DOHH2 (cell line): ENCODE results near the gene CDH12.

Source experiments
- H3F3A ChIP-seq: fragments of 200-600 bp; sonication (generic), shearing (Covaris generic); 2 replicates; pipeline ENCODE4 v1.6.0; 2016; ENCODE audit warnings: antibody characterized with exemption, mild to moderate bottlenecking; ENCODE audit not compliant: control insufficient read depth, insufficient read depth
- H3K27ac ChIP-seq: fragments of 200-600 bp; sonication (generic); 2 replicates; pipeline ENCODE4 v1.5.1; 2014; ENCODE audit warnings: low read depth, mild to moderate bottlenecking, low read length, moderate library complexity
- H3K27me3 ChIP-seq: fragments of 200-600 bp; sonication (generic); 2 replicates; pipeline ENCODE4 v1.6.1; 2014; ENCODE audit warnings: mild to moderate bottlenecking, low read length, mixed read lengths; ENCODE audit not compliant: control insufficient read depth
- H3K36me3 ChIP-seq: fragments of 200-600 bp; sonication (generic); 2 replicates; pipeline ENCODE4 v1.6.1; 2014; ENCODE audit warnings: mild to moderate bottlenecking, low read length, moderate library complexity, mixed read lengths; ENCODE audit not compliant: control insufficient read depth
- H3K4me1 ChIP-seq: fragments of 200-600 bp; sonication (generic); 2 replicates; pipeline ENCODE4 v1.6.1; 2014; ENCODE audit warnings: mild to moderate bottlenecking, low read length, mixed read lengths; ENCODE audit not compliant: control insufficient read depth
- H3K4me2 ChIP-seq: fragments of 200-600 bp; sonication (generic); 2 replicates; pipeline ENCODE4 v1.6.0; 2014; ENCODE audit warnings: mild to moderate bottlenecking, low read length, moderate library complexity
- H3K4me3 ChIP-seq: fragments of 200-600 bp; sonication (generic); 2 replicates; pipeline ENCODE4 v1.5.1; 2014; ENCODE audit warnings: mild to moderate bottlenecking, low read length, mixed read lengths
- H3K79me2 ChIP-seq: fragments of 200-600 bp; sonication (generic); 2 replicates; pipeline ENCODE4 v1.6.1; 2014; ENCODE audit warnings: mild to moderate bottlenecking, low read length, mixed read lengths; ENCODE audit not compliant: control insufficient read depth
- H3K9me2 ChIP-seq: fragments of 200-600 bp; sonication (generic); replicated peaks from 2 replicates; pipeline ENCODE4 v1.6.1; 2014; ENCODE audit warnings: mild to moderate bottlenecking, low read length, mixed read lengths; ENCODE audit not compliant: control insufficient read depth
- H3K9me3 ChIP-seq: fragments of 200-600 bp; sonication (generic); 2 replicates; pipeline ENCODE4 v1.6.1; 2014; ENCODE audit warnings: antibody characterized with exemption, low read length, mixed read lengths; ENCODE audit not compliant: control insufficient read depth, insufficient read depth
- H4K20me1 ChIP-seq: fragments of 200-600 bp; sonication (generic); 2 replicates; pipeline ENCODE4 v1.6.0; 2014; ENCODE audit warnings: low read depth, mild to moderate bottlenecking, antibody characterized with exemption, low read length, moderate library complexity; ENCODE audit not compliant: control insufficient read depth, insufficient read depth
- EZH2phosphoT487 ChIP-seq: fragments of 200-600 bp; sonication (generic); IDR thresholded peaks from 2 replicates; pipeline ENCODE4 v1.6.1; 2017; ENCODE audit warnings: borderline replicate concordance, mild to moderate bottlenecking, antibody characterized with exemption, low read length, moderate library complexity, mixed read lengths
- TF ChIP-seq, protein P1 (sequence below): fragments of 200-600 bp; sonication (generic); IDR thresholded peaks from one replicate; pipeline ENCODE4 v1.5.1; 2014; ENCODE audit warnings: antibody characterized with exemption, mild to moderate bottlenecking, low read depth, low read length; ENCODE audit not compliant: poor library complexity, severe bottlenecking

The CDH12 gene

DNA sequence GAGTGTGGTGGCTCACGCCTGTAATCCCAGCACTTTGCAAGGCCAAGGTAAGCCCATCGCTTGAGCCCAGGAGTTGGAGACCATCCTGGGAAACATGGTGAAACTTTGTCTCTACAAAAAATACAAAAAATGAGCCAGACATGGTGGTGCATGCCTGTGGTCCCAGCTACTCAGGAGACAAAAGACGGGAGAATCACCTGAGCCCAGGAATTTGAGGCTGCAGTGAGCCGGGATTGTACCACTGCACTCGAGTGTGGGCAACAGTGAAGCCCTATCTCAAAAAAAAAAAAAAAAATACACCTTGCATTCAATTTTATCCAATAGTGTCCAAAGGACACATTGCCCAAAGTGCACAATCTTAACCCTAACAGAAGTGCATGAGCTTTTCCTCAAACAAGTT lies 372.8 kb downstream of the CDH12 start:
- Histone ChIP-seq H3K9me2 (no peaks in the 10 kb centered on the region), H3K27me3 (no peaks in the 10 kb centered on the region), H3K27ac (no peak overlapping the region), H4K20me1 (no peaks in the 10 kb centered on the region), H3K36me3 (no peaks in the 10 kb centered on the region), H3K79me2 (no peaks in the 10 kb centered on the region), H3K4me1 (no peaks in the 10 kb centered on the region), H3K4me2 (no peak overlapping the region), H3K9me3 (no peaks in the 10 kb centered on the region), H3F3A (no peaks in the 10 kb centered on the region), H3K4me3 (no peak overlapping the region)
- TF ChIP-seq, protein P1, sequence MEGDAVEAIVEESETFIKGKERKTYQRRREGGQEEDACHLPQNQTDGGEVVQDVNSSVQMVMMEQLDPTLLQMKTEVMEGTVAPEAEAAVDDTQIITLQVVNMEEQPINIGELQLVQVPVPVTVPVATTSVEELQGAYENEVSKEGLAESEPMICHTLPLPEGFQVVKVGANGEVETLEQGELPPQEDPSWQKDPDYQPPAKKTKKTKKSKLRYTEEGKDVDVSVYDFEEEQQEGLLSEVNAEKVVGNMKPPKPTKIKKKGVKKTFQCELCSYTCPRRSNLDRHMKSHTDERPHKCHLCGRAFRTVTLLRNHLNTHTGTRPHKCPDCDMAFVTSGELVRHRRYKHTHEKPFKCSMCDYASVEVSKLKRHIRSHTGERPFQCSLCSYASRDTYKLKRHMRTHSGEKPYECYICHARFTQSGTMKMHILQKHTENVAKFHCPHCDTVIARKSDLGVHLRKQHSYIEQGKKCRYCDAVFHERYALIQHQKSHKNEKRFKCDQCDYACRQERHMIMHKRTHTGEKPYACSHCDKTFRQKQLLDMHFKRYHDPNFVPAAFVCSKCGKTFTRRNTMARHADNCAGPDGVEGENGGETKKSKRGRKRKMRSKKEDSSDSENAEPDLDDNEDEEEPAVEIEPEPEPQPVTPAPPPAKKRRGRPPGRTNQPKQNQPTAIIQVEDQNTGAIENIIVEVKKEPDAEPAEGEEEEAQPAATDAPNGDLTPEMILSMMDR = no peak
- no peak for TF ChIP-seq EZH2phosphoT487

DNA sequence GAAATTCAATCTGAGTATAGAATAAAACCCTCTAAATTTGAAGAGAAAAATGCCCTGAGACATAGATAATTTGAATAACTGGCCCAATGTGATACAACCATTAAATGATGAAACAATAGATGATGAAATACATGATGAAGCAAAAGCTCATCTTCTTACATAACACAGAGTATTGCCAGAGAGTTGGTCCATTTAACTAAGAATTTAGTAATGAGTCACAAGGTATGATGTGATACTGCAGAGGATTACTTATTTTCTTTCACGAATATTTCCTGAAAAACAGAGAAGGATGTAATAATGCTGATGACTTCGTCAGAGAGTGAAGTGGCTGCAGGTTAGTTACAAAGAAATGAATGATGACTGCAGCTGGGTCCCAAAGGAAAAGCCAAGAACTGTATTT lies 379.3 kb downstream of the CDH12 start:
- no peaks in the 10 kb centered on the region for H3K36me3 ChIP-seq
- H3F3A ChIP-seq = no peaks in the 10 kb centered on the region
- H3K27ac ChIP-seq = no peak overlapping the region
- no peaks in the 10 kb centered on the region for H3K4me1 ChIP-seq
- H3K79me2 ChIP-seq = no peaks in the 10 kb centered on the region
- H3K9me3 ChIP-seq = no peaks in the 10 kb centered on the region
- no peaks in the 10 kb centered on the region for H3K9me2 ChIP-seq
- no peaks in the 10 kb centered on the region for H3K27me3 ChIP-seq
- H3K4me2 ChIP-seq = no peak overlapping the region
- H4K20me1 ChIP-seq = no peaks in the 10 kb centered on the region
- no peak overlapping the region for H3K4me3 ChIP-seq
- no peak for TF ChIP-seq EZH2phosphoT487
- TF ChIP-seq, protein P1 = no peak

DNA sequence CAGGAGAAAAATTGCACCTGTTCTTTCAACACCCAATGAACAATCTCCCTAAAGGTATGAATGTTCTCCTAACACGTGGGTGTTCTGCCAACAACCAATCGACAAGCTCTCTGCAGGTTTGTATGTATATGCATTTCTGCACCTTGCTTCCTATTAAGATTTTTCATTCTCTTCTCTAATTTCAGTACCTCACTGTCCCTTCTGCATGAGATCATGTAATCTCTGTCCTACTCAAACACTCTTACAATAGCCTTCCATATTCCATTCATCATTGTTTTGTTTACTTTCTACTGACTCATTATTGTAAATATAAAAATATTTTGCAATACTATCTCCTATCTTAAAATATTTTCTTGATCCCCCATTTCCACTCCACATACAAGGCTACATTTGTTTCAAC lies 382.0 kb downstream of the CDH12 start:
- Histone ChIP-seq H3K27ac (no peak overlapping the region), H3K79me2 (no peaks in the 10 kb centered on the region), H3K4me3 (no peak overlapping the region), H3K4me1 (no peaks in the 10 kb centered on the region), H3K9me3 (no peaks in the 10 kb centered on the region), H3K4me2 (no peak overlapping the region), H4K20me1 (no peaks in the 10 kb centered on the region), H3K27me3 (no peaks in the 10 kb centered on the region), H3F3A (no peaks in the 10 kb centered on the region), H3K9me2 (no peaks in the 10 kb centered on the region), H3K36me3 (no peaks in the 10 kb centered on the region)
- no peak for TF ChIP-seq EZH2phosphoT487
- TF ChIP-seq, protein P1 = no peak

DNA sequence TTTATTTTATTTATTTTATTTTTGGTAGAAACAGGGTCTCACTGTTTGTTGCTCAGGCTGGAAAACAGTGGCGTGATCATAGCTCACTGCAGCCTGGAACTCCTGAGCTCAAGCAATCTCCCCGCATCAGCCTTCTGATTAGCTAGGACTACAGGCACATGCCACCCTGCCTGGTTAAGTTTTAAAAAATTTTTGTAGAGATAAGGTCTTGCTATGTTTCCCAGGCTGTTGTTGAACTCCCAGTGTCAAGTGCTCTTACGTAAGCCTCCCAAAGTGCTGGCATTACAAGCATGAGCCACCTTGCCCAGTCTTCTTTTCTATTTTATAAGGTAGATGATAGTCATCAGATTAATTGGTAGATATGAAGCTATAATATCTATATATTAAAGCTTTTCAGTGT lies 382.7 kb downstream of the CDH12 start:
- Histone ChIP-seq H3K27ac (no peak overlapping the region), H3F3A (no peaks in the 10 kb centered on the region), H3K4me3 (no peak overlapping the region), H3K9me3 (peaks cover under 1% of the 10 kb centered on the region; the same call in 1 of the 2 replicates), H4K20me1 (no peaks in the 10 kb centered on the region), H3K9me2 (no peaks in the 10 kb centered on the region), H3K79me2 (no peaks in the 10 kb centered on the region), H3K27me3 (no peaks in the 10 kb centered on the region), H3K36me3 (no peaks in the 10 kb centered on the region), H3K4me2 (no peak overlapping the region), H3K4me1 (no peaks in the 10 kb centered on the region)
- TF ChIP-seq, protein P1 = no peak
- TF ChIP-seq EZH2phosphoT487 = no peak
